ENCODE measurements around the gene SLC66A2.

Gene SLC66A2

DNA sequence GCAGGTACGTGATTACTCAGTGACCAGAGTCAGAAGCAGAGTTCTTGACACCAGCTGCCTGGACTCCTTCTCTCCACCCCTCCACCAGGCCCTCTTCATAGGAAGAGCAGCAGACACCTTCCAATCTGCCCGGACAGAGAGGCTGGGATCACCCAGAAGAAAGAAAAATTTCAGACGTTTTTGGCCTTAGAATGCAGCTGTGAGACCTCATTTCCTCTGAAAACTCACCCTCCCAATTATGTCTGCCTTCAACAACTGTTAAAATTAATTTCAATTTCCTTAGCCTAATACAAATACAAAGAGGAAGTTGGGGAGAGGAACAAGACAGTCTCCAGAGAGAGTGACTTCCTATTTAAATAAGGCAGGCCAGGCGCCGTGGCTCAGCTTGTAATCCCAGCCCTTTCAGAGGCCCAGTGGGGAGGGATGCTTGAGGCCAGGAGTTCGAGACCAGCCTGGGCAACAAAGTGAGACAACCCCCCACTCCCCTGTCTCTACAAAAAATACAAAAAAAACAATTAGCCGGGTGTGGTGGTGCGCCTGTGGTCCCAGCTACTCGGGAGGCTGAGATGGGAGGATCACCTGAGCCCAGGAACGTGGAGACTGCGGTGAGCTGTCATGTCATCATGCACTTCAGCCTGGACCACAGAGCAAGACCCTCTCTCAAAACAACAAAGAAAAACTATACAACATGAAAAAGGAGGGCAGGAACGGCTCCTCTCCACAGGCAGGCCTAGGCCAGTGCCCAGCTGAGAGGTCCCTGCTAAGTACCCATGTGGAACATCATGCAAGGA is 1.6 kb downstream of the SLC66A2 start:
- no peak for DNase-seq (ENCODE audit: low read depth)
- no peak for TF ChIP-seq CTCF (IDR thresholded peaks at IDR 0.05; ENCODE audit: control insufficient read depth, extremely low read depth, insufficient read depth)
- peak overlapping the region; percentile 64 for H3K4me3 ChIP-seq (ENCODE audit: low read depth, low read length)

DNA sequence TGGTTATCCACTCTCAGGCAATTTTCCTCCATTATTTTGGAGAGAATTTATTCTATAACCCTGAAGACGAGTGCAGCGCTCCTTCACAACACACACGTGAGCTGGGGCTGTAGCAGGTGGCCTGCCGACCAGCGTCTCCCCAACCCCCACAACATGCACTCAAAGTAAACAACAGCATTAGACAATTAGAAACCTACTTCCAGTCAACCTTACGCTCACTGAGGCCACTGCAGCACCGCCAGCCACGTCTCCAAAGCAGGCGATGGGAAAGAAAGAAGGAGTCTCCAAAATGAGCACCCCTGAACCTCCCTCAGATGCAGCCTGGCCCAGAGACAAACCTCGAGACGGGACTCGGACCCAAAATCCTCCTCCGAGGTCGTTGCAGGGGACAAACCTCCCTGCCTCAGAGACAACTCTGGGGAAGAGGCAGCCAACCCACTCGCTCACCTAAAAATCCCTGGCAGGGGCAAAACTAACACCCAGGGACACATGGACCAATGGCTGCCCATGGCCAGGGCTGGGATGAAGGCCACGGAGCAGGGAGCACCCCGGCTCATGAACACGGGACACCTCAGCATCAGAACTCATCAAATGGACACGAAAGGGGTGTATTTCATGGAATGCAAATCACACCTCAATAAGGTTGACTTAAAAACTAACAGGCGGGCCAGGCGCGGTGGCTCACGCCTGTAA is 2.6 kb downstream of the SLC66A2 start:
- no peak for DNase-seq (ENCODE audit: low read depth)
- no peak overlapping the region for H3K4me3 ChIP-seq (ENCODE audit: low read depth, low read length)

DNA sequence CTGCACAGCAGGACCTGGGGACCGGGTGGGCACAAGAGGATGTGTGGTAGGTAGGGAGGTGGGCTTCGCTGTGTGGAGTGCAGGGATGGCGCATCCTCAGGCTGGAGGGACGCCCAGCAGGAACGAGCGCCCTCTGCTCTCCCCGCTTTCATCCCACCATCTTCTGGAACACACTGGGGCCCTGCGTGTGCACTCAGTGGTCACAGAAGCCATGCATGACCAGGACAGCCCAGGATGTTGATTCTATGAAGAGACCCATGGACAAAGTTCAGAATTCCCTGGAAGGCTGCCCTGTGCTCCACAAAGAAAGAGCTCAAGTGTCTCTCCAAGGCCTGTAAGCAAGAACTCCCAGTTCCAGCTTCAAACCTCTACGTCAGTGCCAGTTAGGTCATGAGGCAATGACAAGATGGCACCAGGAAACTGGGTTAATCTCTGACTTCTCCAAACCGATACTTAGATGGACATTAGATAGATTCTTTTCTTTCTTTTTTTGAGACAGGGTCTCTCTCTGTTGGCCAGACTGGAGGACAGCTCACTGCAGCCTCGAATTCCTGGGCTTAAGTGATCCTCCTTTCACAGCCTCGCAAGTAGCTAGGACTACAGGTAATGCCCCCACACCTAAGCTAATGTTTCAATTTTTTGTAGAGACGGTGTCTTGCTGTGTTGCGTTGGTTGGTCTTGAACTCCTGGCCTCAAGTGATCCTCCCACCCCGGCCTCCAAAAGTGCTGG is 3.4 kb downstream of the SLC66A2 start:
- DNase-seq (ENCODE audit: low read depth) = no peak
- no peak overlapping the region for H3K4me3 ChIP-seq (ENCODE audit: low read depth, low read length)
- no peak for TF ChIP-seq CTCF (IDR thresholded peaks at IDR 0.05; ENCODE audit: control insufficient read depth, extremely low read depth, insufficient read depth)

More for the DNA sequence above, 2.6 kb downstream of the SLC66A2 start:
- TF ChIP-seq CTCF (IDR thresholded peaks at IDR 0.05; ENCODE audit: control insufficient read depth, extremely low read depth, insufficient read depth) = no peak

- H3K4me3 ChIP-seq (ENCODE audit: low read depth, low read length) = no peak overlapping the region
- no peak for DNase-seq (ENCODE audit: low read depth)
- TF ChIP-seq CTCF (IDR thresholded peaks at IDR 0.05; ENCODE audit: control insufficient read depth, extremely low read depth, insufficient read depth) = no peak
These were observed 4.2 kb downstream of the SLC66A2 start for GRCh38 chr18:79947054-79947755.

DNA sequence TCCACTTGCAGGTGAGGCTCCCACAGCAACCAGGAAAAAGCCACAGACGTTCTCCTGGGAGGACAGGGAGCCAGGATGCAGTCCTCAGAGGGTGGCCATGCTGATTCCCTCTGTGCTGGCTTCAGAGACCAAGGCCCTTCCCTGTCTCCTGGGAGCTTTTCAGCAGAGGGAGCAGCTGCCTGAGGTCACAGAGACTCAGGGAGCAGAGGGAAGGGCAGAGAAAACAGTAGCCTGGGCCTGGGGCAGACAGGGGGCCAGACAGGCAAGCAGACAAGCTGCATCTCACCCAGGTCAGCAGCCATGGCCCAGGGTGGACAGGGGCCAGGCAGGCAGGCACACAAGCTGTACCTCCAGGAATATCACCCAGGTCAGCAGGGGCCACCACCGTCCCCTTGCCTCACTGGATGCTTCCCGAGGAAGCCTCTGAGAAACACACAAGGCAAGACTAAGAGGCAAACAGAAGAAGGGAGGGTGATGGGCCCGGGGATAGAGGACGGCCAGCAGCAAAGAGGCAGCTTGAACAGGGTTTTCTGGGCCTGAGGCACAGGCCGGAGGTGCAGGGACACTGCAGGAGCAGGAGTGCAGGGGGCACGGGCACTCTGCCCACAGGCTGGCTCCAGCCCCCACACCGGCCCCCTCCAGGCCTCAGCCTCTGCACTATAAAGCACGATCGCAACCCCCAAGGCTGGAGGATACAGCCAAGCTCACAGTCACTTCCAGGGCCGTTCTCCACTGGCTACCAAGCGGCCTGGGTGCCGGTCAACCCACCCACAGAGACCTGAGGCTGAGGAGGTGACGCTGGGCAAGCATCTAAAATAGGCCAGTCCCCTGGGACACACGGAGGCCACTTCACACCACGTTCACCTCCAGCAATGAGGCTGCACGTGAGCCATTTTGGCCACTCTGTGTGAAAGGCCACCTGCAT is 6.1 kb downstream of the SLC66A2 start:
- DNase-seq (ENCODE audit: low read depth) = no peak
- no peak for TF ChIP-seq CTCF (IDR thresholded peaks at IDR 0.05; ENCODE audit: control insufficient read depth, extremely low read depth, insufficient read depth)

DNA sequence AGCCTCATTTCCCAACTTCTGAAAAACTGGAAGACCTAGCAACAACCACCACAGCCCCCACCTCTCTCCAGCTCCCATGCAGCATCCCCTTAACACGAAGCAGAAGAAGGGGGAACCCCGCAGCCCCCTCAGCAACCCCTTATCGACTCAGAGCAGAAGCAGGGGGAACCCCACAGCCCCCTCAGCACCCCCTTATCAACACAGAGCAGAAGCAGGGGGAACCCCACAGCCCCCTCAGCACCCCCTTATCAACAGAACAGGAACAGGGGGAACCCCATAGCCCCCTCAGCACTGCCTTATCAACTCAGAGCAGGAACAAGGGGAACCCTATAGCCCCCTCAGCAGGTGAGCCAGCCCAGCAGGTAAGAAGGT is 6.7 kb downstream of the SLC66A2 start:
- no peak overlapping the region for H3K4me3 ChIP-seq (ENCODE audit: low read depth, low read length)
- TF ChIP-seq CTCF (IDR thresholded peaks at IDR 0.05; ENCODE audit: control insufficient read depth, extremely low read depth, insufficient read depth) = no peak
- DNase-seq (ENCODE audit: low read depth) = no peak

More for the DNA sequence above, 6.1 kb downstream of the SLC66A2 start:
- H3K4me3 ChIP-seq (ENCODE audit: low read depth, low read length) = no peak overlapping the region
